Measurements from ENCODE around the gene CTDNEP1.

The CTDNEP1 gene

GRCh38 chr17:7226721-7227710 is 24.5 kb downstream of the CTDNEP1 start:
- no peak for DNase-seq

- DNase-seq, result no peak
Observed at GRCh38 chr17:7225711-7226331, 25.7 kb downstream of the CTDNEP1 start.

GRCh38 chr17:7224661-7225111 is 26.8 kb downstream of the CTDNEP1 start:
- no peak for DNase-seq

- DNase-seq, result no peak
Observed at GRCh38 chr17:7224110-7224509, 27.4 kb downstream of the CTDNEP1 start.

GRCh38 chr17:7223375-7223774 is 28.2 kb downstream of the CTDNEP1 start:
- DNase-seq, result no peak

GRCh38 chr17:7222972-7223292 is 28.6 kb downstream of the CTDNEP1 start:
- no peak for DNase-seq

GRCh38 chr17:7222093-7222971 is 29.2 kb downstream of the CTDNEP1 start:
- no peak for DNase-seq

- DNase-seq, result no peak
Observed at GRCh38 chr17:7221278-7222092, 30.0 kb downstream of the CTDNEP1 start.

- DNase-seq, result peak; percentile 62
Observed at GRCh38 chr17:7220593-7221277, 30.8 kb downstream of the CTDNEP1 start.

- DNase-seq, result peak; percentile 89
Observed at GRCh38 chr17:7219812-7220592, 31.5 kb downstream of the CTDNEP1 start, which contains the start of the genes ACADVL and DLG4. Gene ACADVL (plus strand): TSS chr17:7219938. CDS start chr17:7219985, 47 bp downstream. Gene DLG4 (minus strand): TSS chr17:7219836.

GRCh38 chr17:7219229-7219811 is 32.2 kb downstream of the CTDNEP1 start:
- DNase-seq, result no peak

- DNase-seq, result no peak
Observed at GRCh38 chr17:7218758-7219157, 32.8 kb downstream of the CTDNEP1 start.

GRCh38 chr17:7218166-7218565 is 33.4 kb downstream of the CTDNEP1 start:
- DNase-seq, result no peak

GRCh38 chr17:7217113-7217987 is 34.2 kb downstream of the CTDNEP1 start:
- DNase-seq, result peak; percentile 83

GRCh38 chr17:7216242-7217112 is 35.1 kb downstream of the CTDNEP1 start:
- DNase-seq, result no peak

- DNase-seq, result peak; percentile 57
Observed at GRCh38 chr17:7215652-7216180, 35.8 kb downstream of the CTDNEP1 start.

GRCh38 chr17:7215136-7215638 is 36.3 kb downstream of the CTDNEP1 start:
- DNase-seq, result no peak
